ENCODE measurements around the gene SWAP70. TPM values are rescaled to one million over a fixed set of nuclear protein-coding genes. Genes with fewer than 3 reads are reported as not detected.
A peak's percentile ranks its signal among the peaks of the same experiment; 100 is the strongest.

Gene SWAP70
- total and polyA plus RNA-seq, 2 of the 13 experiments (the other 11 are each of a cell fraction or from before 2014, with no cell fraction given): 4.6 to 8.7 TPM

- no peak for TF ChIP-seq PBX2 (CRISPR knock-in tag; IDR thresholded peaks at IDR 0.05)
- no peak for TF ChIP-seq ELF4 (CRISPR knock-in tag; IDR thresholded peaks at IDR 0.05; ENCODE audit: borderline replicate concordance)
- TF ChIP-seq ZNF616 (CRISPR knock-in tag; IDR thresholded peaks at IDR 0.05; ENCODE audit: low read depth): no peak
- TF ChIP-seq POLR2A (IDR thresholded peaks at IDR 0.05; ENCODE audit: insufficient read depth in 1 of 2, low read depth in 2 of 2, low read length in 2 of 2): peak; percentile 17 to 59; a peak in 2 of 4 replicates
- TF ChIP-seq HCFC1 (IDR thresholded peaks at IDR 0.05; ENCODE audit: low read depth, low read length): no peak
- TF ChIP-seq THAP9 (CRISPR knock-in tag; IDR thresholded peaks at IDR 0.05; ENCODE audit: borderline replicate concordance): peak; percentile 30; the same call in 1 of the 2 replicates
- TF ChIP-seq ARNT2 (CRISPR knock-in tag; IDR thresholded peaks at IDR 0.05; ENCODE audit: low read depth): 0 out of 2 replicates have a peak, but pooled peaks have one; percentile 24
- no peak for TF ChIP-seq TRAFD1 (CRISPR knock-in tag; IDR thresholded peaks at IDR 0.05; ENCODE audit: borderline replicate concordance)
- no peak; the same call in 1 of the 2 replicates for TF ChIP-seq HOXA9 (CRISPR knock-in tag; IDR thresholded peaks at IDR 0.05; ENCODE audit: borderline replicate concordance)
- no peak for TF ChIP-seq RFX1 (IDR thresholded peaks at IDR 0.05)
- no peak for TF ChIP-seq MIER3 (CRISPR knock-in tag; IDR thresholded peaks at IDR 0.05; ENCODE audit: borderline replicate concordance)
- TF ChIP-seq SP2 (CRISPR knock-in tag; IDR thresholded peaks at IDR 0.05): no peak
- TF ChIP-seq ATF1 (CRISPR knock-in tag; IDR thresholded peaks at IDR 0.05): no peak
- peak; percentile 50; the same call in 1 of the 2 replicates for TF ChIP-seq ARID5B (CRISPR knock-in tag; IDR thresholded peaks at IDR 0.05)
- TF ChIP-seq THAP8 (CRISPR knock-in tag; IDR thresholded peaks at IDR 0.05; ENCODE audit: borderline replicate concordance): 0 out of 2 replicates have a peak, but pooled peaks have one; percentile 58
- no peak for TF ChIP-seq HHEX (CRISPR knock-in tag; IDR thresholded peaks at IDR 0.05)
- TF ChIP-seq MTERF4 (CRISPR knock-in tag; IDR thresholded peaks at IDR 0.05): 0 out of 2 replicates have a peak, but pooled peaks have one; percentile 64
These were observed 95.0 kb downstream of the SWAP70 start (continued) for GRCh38 chr11:9758637-9759518.
